C4-2B (cell line): ENCODE data around the gene TMEM175.

ENCODE experiments used
- H3K27ac ChIP-seq: fragments of 450-650 bp; 2 replicates; pipeline ENCODE4 v1.5.1; 2017
- ZFX ChIP-seq: fragments of 450-650 bp; IDR thresholded peaks from 2 replicates; pipeline ENCODE4 v1.6.1; 2017
- TF ChIP-seq, protein P1 (sequence below): fragments of 450-650 bp; conservative IDR thresholded peaks from 2 replicates; pipeline ENCODE4 v1.5.1; 2017; ENCODE audit warnings: mild to moderate bottlenecking

TMEM175 gene

DNA sequence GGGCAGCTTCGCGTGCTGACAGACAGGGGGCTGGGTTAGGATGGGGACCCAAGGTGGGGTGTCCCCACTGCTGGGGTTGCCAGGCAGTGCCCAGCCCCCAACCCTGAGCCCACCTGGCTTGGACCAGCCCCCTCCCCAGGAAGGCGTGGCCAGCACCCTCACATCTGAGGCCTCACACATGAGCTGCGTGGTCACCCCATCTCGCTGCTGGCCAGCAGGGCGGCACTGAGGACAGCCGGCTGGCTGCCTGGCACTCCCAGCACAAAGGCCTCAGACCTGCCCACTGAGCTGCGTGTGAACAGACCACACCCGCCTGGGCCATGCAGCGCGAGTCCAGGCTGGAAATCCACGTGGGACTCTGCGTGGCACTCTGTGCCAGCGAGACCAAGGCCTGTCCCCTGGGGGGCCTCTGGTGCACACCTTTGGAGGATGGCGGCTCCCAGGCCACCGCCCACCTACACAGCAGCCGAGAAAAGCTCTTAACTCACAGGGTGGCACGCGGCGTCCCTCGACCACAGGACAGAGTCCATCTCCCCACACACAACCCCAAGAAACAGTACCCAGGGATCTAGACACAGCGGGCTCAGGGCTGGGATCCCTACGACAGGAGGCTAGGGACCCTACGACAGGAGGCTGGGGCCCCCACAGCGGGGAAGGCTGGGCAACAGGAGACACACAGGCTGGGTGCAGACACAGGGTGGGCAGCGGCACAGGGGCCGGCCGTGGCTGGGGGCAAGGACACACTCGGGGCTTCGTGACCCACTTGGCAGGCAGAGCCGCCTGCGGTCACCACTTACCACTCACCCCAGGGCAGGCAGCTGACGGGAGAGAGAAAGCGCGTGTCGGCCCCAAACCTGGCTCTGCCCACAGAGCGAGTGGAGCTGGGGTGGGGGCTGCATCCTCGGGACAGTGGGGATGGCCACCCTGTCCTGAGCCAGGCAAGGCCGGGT is 31.3 kb downstream of the TMEM175 start:
- TF ChIP-seq ZFX = 0 out of 2 replicates have a peak, but pooled peaks have one; percentile 3
- TF ChIP-seq, protein P1, sequence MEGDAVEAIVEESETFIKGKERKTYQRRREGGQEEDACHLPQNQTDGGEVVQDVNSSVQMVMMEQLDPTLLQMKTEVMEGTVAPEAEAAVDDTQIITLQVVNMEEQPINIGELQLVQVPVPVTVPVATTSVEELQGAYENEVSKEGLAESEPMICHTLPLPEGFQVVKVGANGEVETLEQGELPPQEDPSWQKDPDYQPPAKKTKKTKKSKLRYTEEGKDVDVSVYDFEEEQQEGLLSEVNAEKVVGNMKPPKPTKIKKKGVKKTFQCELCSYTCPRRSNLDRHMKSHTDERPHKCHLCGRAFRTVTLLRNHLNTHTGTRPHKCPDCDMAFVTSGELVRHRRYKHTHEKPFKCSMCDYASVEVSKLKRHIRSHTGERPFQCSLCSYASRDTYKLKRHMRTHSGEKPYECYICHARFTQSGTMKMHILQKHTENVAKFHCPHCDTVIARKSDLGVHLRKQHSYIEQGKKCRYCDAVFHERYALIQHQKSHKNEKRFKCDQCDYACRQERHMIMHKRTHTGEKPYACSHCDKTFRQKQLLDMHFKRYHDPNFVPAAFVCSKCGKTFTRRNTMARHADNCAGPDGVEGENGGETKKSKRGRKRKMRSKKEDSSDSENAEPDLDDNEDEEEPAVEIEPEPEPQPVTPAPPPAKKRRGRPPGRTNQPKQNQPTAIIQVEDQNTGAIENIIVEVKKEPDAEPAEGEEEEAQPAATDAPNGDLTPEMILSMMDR = no peak
- peak overlapping the region; percentile 91 for H3K27ac ChIP-seq

DNA sequence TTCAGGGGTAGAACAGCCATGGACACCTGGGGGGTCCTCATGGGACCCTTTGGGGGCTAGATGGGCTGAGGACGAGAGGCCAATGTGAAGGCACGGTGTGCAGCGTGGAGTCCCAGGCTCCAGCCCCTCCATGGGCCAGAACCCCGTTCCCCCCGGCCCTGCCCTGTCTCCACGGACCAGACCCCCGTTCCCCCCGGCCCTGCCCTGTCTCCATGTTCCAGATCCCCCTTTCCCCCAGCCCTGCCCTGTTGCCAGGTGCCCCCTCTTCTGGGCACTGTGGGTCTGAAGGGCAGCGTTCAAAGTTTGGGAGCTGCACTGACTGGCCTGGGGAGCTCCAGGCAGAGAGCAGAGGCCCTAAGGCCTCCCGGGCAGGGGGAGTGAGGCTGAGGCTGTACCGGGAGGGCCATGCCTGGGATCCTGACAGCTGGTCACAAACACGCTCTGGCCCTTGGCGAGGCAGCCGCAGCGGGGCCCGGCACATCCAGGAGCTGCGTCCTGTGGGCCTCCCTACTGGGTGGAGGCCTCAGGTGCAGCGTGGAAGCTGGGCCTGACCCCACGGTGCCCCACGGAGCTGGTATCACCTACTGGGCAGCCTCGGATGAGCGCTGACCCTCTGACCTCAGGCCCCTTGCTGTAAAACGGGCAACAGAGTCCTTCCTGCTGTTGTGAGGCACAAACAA is 32.2 kb downstream of the TMEM175 start:
- TF ChIP-seq, protein P1 = no peak
- no peak for TF ChIP-seq ZFX
- peak overlapping the region; percentile 91; the same call in 1 of the 2 replicates for H3K27ac ChIP-seq

DNA sequence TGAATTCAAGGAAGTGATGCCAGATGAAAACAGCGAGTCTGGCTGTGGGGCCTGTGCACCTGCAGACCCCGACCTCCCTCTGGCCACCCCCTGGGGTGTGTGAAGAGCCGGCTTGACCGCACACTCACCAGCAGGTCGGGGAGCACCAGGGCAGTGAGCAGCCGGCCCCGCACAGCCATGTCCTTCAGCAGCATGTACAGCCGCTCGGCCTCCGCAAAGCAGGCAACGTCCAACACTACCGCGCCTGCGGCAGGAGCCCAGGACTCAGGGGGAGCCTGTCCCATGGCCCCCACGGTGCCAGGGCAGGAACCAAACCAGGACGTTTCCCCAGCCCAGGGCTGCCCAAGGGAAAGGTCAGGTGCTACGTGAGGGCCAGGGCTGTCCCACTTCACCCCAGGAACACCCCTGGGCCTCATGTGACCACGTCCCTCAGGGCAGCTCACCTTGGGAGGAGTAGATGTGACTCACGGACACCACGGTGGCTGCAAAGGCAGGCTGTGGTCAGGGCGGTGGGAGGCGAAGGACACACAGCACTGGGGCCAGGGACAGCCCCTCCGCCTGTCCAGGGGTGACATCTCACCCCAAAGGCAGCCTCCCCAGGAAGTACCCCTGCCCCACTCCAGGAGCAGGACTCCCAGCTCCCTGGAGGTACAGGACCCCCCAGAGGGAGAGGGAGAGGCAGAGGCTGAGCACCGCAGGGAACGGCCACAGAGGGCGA is 32.9 kb downstream of the TMEM175 start:
- no peak overlapping the region; the same call in 1 of the 2 replicates for H3K27ac ChIP-seq

DNA sequence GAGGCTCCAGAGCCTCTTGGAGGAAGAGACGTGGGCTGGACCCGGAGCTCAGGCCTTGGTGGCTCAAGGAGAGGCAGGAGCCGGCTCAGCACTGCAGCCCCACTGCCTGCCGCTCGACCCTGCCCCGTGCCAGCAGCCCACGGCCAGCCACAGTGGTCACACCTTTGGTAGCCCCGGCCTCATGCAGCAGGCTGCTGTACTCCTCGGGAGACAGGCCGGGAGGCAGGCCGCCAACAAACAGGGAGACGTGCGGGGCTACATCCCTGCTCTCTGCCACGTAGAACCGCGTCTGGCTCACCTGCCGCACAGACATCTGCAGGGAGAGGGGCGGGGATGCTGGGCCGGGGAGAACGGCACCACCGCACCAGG is 33.5 kb downstream of the TMEM175 start:
- H3K27ac ChIP-seq = no peak overlapping the region
- TF ChIP-seq, protein P1 = no peak
- no peak for TF ChIP-seq ZFX

More for the DNA sequence above, 32.9 kb downstream of the TMEM175 start:
- TF ChIP-seq ZFX = no peak
- TF ChIP-seq, protein P1 = no peak

DNA sequence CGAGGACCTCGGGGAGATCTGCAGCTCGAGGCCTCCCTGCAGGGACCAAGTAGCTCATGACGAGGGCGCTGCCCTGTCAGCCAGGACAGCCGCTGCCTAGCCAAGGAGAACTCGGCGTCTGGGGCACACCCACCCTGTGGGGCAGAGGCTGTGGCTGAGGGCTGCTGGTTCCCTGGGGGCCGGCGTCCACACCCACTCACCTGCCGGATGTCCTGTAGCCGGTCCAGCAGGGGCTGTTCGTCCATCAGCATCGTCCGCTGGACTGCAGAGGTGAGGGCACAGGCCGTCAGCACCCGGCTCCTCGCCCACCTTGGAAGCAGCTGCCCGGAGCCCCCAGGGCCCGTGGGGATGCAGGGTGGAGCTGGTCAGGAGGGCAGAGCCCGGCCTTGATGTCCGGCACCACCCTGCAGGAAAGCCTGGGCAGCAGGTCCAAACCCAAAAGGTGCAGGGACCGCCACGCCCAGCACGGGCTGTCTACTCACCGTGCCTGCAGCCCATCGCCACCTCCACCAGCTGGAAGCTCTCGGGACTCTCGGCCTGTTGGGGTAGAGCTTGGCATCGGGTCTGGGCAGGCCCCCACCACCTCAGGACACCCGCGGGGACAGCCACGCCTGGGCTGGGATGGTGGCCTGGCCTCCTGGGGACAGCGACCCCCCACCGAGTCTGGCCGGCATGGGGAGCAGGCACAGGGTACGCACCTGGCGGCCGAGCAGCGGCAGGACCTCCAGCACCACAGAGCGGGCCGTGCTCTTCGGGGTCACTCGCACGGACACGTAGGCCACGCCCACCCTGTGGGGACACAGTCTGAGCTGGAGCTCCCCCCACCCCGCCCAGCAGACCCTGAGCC is 34.2 kb downstream of the TMEM175 start:
- H3K27ac ChIP-seq = no peak overlapping the region
- no peak for TF ChIP-seq ZFX
- TF ChIP-seq, protein P1 = no peak

DNA sequence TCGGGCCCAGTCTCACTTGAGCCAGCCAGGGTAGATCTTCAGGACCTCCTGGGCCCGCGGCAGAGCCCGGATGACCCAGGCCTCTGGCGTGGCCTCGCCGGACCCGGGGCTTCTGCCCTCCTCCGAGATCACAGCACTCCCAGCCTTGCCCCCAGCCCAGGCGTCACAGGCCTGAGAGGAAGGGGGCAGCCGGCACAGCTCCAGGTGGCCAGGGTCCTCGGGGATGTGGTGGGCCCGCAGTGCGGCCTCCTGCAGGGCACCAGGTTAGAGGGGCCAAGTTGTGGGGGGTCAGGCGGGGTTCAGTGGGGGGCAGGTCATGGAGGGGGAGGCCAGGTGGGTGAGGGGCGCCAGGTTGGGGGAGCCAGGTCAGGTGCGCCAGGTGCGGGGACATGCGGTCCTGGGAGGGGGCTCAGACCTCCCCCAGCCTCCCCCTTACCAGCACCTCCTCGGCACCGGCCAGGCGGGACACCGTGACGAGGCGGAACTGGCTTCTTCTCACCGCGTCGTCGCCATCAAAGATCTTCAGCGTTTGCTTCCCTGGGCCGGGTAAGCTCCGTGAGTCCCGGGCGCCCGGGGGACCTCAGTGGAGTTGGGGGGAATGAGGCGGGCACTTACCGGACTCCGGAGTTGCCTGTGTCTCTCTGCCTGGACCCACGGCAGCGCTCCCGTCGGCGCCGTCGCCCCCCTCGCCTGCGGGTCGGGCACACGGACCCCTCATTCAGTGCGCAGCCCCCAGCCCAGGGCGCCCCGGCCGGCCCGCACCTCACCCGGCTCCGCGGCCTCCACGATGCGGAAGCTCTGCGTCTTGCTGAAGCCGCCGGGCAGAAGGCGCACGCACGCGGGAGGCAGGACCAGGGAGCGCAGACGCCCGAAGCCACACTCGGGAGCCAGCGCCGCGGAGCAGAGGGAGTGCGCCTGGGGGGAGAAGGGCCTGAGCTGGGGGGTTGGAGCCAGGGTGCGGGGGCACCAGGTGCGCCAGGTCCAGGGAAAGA is 35.1 kb downstream of the TMEM175 start:
- no peak overlapping the region for H3K27ac ChIP-seq
- TF ChIP-seq ZFX = no peak
- TF ChIP-seq, protein P1 = no peak
